Pulmonary artery endothelial cell (primary cell): ENCODE results near the gene ZNF33B. TPM values are rescaled to one million over a fixed set of nuclear protein-coding genes. Genes with fewer than 3 reads are reported as not detected.
"Not testable (repeated sequence)": the region's sequence is repeated elsewhere in the genome, so short reads cannot be mapped to it uniquely, and the experiment has no call there.

Experiments
- DNase-seq: peaks from one replicate; pipeline ENCODE4 v3.0.0-alpha.2; 2011; ENCODE audit warnings: low read depth, low spot score
- total RNA-seq: library from RNA; depleted of rRNA; stranded (reverse); fragments of >200 nt; gene quantifications from 2 replicates; pipeline ENCODE4 v1.2.3, GENCODE V29; 2014

Gene ZNF33B
- total RNA-seq, 1 donor from 2014 or later, result 9.2 TPM

- DNase-seq, result no peak
These were observed 23.0 kb downstream of the ZNF33B start for GRCh38 chr10:42615419-42615818.

- no peak for DNase-seq
These were observed 28.5 kb downstream of the ZNF33B start for GRCh38 chr10:42609872-42610271.

GRCh38 chr10:42598249-42598873, 40.0 kb downstream of the ZNF33B start:
- DNase-seq, result no peak

GRCh38 chr10:42596196-42596595, 42.2 kb downstream of the ZNF33B start:
- no peak for DNase-seq

- DNase-seq, result no peak
These were observed 44.1 kb downstream of the ZNF33B start for GRCh38 chr10:42594246-42594650.

GRCh38 chr10:42593284-42593683, 45.1 kb downstream of the ZNF33B start:
- no peak for DNase-seq

GRCh38 chr10:42583828-42584227, 54.5 kb downstream of the ZNF33B start:
- DNase-seq, result no peak

GRCh38 chr10:42578019-42578418, 60.4 kb downstream of the ZNF33B start:
- DNase-seq, result no peak

GRCh38 chr10:42576338-42576737, 62.0 kb downstream of the ZNF33B start:
- DNase-seq, result no peak

GRCh38 chr10:42574336-42574735, 64.0 kb downstream of the ZNF33B start:
- no peak for DNase-seq

GRCh38 chr10:42556931-42557330, 81.4 kb downstream of the ZNF33B start:
- no peak for DNase-seq

GRCh38 chr10:42553576-42553975, 84.8 kb downstream of the ZNF33B start:
- not testable (repeated sequence) for DNase-seq

GRCh38 chr10:42553064-42553407, 85.3 kb downstream of the ZNF33B start:
- DNase-seq, result no peak

GRCh38 chr10:42552188-42553063, 85.9 kb downstream of the ZNF33B start:
- peak; percentile 89 for DNase-seq

- no peak for DNase-seq
These were observed 86.7 kb downstream of the ZNF33B start for GRCh38 chr10:42551582-42552187.

- no peak for DNase-seq
These were observed 88.5 kb downstream of the ZNF33B start for GRCh38 chr10:42549851-42550250.

- DNase-seq, result no peak
These were observed 90.1 kb downstream of the ZNF33B start for GRCh38 chr10:42548254-42548653.

GRCh38 chr10:42544945-42545344, 93.4 kb downstream of the ZNF33B start:
- no peak for DNase-seq

- no peak for DNase-seq
These were observed 94.5 kb downstream of the ZNF33B start for GRCh38 chr10:42543840-42544372.
